Measurements from ENCODE around the gene ZBED2.

ZBED2 gene

GRCh38 chr3:111595232-111595631 is at the start of gene ZBED2:
ZBED2 (minus strand) TSS chr3:111595346; CDS start chr3:111594201, 1,145 bp downstream.
- TF ChIP-seq GLIS3 (CRISPR knock-in tag; IDR thresholded peaks at IDR 0.05): no peak
- TF ChIP-seq, protein P1, sequence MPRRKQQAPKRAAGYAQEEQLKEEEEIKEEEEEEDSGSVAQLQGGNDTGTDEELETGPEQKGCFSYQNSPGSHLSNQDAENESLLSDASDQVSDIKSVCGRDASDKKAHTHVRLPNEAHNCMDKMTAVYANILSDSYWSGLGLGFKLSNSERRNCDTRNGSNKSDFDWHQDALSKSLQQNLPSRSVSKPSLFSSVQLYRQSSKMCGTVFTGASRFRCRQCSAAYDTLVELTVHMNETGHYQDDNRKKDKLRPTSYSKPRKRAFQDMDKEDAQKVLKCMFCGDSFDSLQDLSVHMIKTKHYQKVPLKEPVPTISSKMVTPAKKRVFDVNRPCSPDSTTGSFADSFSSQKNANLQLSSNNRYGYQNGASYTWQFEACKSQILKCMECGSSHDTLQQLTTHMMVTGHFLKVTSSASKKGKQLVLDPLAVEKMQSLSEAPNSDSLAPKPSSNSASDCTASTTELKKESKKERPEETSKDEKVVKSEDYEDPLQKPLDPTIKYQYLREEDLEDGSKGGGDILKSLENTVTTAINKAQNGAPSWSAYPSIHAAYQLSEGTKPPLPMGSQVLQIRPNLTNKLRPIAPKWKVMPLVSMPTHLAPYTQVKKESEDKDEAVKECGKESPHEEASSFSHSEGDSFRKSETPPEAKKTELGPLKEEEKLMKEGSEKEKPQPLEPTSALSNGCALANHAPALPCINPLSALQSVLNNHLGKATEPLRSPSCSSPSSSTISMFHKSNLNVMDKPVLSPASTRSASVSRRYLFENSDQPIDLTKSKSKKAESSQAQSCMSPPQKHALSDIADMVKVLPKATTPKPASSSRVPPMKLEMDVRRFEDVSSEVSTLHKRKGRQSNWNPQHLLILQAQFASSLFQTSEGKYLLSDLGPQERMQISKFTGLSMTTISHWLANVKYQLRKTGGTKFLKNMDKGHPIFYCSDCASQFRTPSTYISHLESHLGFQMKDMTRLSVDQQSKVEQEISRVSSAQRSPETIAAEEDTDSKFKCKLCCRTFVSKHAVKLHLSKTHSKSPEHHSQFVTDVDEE (CRISPR knock-in tag; IDR thresholded peaks at IDR 0.05): no peak
- no peak for TF ChIP-seq POU6F1 (CRISPR knock-in tag; IDR thresholded peaks at IDR 0.05; ENCODE audit: borderline replicate concordance, low read depth)
- TF ChIP-seq PPARA (CRISPR knock-in tag; IDR thresholded peaks at IDR 0.05; ENCODE audit: borderline replicate concordance): no peak
- no peak for TF ChIP-seq ZNF8 (CRISPR knock-in tag; IDR thresholded peaks at IDR 0.05)
- TF ChIP-seq, protein P2, sequence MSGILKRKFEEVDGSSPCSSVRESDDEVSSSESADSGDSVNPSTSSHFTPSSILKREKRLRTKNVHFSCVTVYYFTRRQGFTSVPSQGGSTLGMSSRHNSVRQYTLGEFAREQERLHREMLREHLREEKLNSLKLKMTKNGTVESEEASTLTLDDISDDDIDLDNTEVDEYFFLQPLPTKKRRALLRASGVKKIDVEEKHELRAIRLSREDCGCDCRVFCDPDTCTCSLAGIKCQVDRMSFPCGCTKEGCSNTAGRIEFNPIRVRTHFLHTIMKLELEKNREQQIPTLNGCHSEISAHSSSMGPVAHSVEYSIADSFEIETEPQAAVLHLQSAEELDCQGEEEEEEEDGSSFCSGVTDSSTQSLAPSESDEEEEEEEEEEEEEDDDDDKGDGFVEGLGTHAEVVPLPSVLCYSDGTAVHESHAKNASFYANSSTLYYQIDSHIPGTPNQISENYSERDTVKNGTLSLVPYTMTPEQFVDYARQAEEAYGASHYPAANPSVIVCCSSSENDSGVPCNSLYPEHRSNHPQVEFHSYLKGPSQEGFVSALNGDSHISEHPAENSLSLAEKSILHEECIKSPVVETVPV (CRISPR knock-in tag; IDR thresholded peaks at IDR 0.05): no peak
- no peak for TF ChIP-seq RARB (CRISPR knock-in tag; IDR thresholded peaks at IDR 0.05)
- TF ChIP-seq BACH2 (CRISPR knock-in tag; IDR thresholded peaks at IDR 0.05; ENCODE audit: borderline replicate concordance): no peak
- no peak for TF ChIP-seq ESRRG (CRISPR knock-in tag; IDR thresholded peaks at IDR 0.05)
- TF ChIP-seq ISL1 (CRISPR knock-in tag; IDR thresholded peaks at IDR 0.05): no peak
- TF ChIP-seq, protein P3, sequence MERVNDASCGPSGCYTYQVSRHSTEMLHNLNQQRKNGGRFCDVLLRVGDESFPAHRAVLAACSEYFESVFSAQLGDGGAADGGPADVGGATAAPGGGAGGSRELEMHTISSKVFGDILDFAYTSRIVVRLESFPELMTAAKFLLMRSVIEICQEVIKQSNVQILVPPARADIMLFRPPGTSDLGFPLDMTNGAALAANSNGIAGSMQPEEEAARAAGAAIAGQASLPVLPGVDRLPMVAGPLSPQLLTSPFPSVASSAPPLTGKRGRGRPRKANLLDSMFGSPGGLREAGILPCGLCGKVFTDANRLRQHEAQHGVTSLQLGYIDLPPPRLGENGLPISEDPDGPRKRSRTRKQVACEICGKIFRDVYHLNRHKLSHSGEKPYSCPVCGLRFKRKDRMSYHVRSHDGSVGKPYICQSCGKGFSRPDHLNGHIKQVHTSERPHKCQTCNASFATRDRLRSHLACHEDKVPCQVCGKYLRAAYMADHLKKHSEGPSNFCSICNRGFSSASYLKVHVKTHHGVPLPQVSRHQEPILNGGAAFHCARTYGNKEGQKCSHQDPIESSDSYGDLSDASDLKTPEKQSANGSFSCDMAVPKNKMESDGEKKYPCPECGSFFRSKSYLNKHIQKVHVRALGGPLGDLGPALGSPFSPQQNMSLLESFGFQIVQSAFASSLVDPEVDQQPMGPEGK (CRISPR knock-in tag; IDR thresholded peaks at IDR 0.05; ENCODE audit: borderline replicate concordance): no peak
- TF ChIP-seq ZNF70 (CRISPR knock-in tag; IDR thresholded peaks at IDR 0.05): no peak
- TF ChIP-seq ARNTL (CRISPR knock-in tag; IDR thresholded peaks at IDR 0.05; ENCODE audit: borderline replicate concordance, low read depth): no peak
- no peak for ATAC-seq

- ATAC-seq: no peak
- no peak for TF ChIP-seq ZFP3 (CRISPR knock-in tag; IDR thresholded peaks at IDR 0.05)
- TF ChIP-seq PPARA (CRISPR knock-in tag; IDR thresholded peaks at IDR 0.05; ENCODE audit: borderline replicate concordance): no peak
- TF ChIP-seq ISL1 (CRISPR knock-in tag; IDR thresholded peaks at IDR 0.05): no peak
- TF ChIP-seq ZFP30 (CRISPR knock-in tag; IDR thresholded peaks at IDR 0.05): no peak
- TF ChIP-seq, protein P4, sequence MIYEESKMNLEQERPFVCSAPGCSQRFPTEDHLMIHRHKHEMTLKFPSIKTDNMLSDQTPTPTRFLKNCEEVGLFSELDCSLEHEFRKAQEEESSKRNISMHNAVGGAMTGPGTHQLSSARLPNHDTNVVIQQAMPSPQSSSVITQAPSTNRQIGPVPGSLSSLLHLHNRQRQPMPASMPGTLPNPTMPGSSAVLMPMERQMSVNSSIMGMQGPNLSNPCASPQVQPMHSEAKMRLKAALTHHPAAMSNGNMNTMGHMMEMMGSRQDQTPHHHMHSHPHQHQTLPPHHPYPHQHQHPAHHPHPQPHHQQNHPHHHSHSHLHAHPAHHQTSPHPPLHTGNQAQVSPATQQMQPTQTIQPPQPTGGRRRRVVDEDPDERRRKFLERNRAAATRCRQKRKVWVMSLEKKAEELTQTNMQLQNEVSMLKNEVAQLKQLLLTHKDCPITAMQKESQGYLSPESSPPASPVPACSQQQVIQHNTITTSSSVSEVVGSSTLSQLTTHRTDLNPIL (CRISPR knock-in tag; IDR thresholded peaks at IDR 0.05; ENCODE audit: low read depth): no peak
- TF ChIP-seq POU6F1 (CRISPR knock-in tag; IDR thresholded peaks at IDR 0.05; ENCODE audit: borderline replicate concordance, low read depth): no peak
- TF ChIP-seq GLIS3 (CRISPR knock-in tag; IDR thresholded peaks at IDR 0.05): no peak
- no peak for TF ChIP-seq OSR1 (CRISPR knock-in tag; IDR thresholded peaks at IDR 0.05)
- TF ChIP-seq SNAI2 (CRISPR knock-in tag; IDR thresholded peaks at IDR 0.05): no peak
- TF ChIP-seq, protein P3 (CRISPR knock-in tag; IDR thresholded peaks at IDR 0.05; ENCODE audit: borderline replicate concordance): no peak
- no peak for TF ChIP-seq BACH2 (CRISPR knock-in tag; IDR thresholded peaks at IDR 0.05; ENCODE audit: borderline replicate concordance)
- no peak for TF ChIP-seq ZNF70 (CRISPR knock-in tag; IDR thresholded peaks at IDR 0.05)
- no peak for TF ChIP-seq TCF4 (CRISPR knock-in tag; IDR thresholded peaks at IDR 0.05; ENCODE audit: borderline replicate concordance)
- TF ChIP-seq ARNTL (CRISPR knock-in tag; IDR thresholded peaks at IDR 0.05; ENCODE audit: borderline replicate concordance, low read depth): no peak
- TF ChIP-seq TOX (CRISPR knock-in tag; IDR thresholded peaks at IDR 0.05; ENCODE audit: borderline replicate concordance): no peak
- TF ChIP-seq ZNF8 (CRISPR knock-in tag; IDR thresholded peaks at IDR 0.05): no peak
- TF ChIP-seq, protein P1 (CRISPR knock-in tag; IDR thresholded peaks at IDR 0.05): no peak
- TF ChIP-seq CSDC2 (CRISPR knock-in tag; IDR thresholded peaks at IDR 0.05): no peak
Observed at GRCh38 chr3:111639316-111639715, 44.2 kb upstream of the ZBED2 start.

Data from SK-N-SH treated with all-trans-retinoic acid at 6 μM for 48 hours (cell line).